NOMO-1 treated with dmso at 0.1 percent for 144 hours (cell line): ENCODE measurements around the gene AXL.

Experiments used
- DNase-seq: peaks from one replicate; lab custom pipeline; 2025; ENCODE audit not compliant: unreplicated experiment; lab: John Stamatoyannopoulos, UW

The AXL gene

DNA sequence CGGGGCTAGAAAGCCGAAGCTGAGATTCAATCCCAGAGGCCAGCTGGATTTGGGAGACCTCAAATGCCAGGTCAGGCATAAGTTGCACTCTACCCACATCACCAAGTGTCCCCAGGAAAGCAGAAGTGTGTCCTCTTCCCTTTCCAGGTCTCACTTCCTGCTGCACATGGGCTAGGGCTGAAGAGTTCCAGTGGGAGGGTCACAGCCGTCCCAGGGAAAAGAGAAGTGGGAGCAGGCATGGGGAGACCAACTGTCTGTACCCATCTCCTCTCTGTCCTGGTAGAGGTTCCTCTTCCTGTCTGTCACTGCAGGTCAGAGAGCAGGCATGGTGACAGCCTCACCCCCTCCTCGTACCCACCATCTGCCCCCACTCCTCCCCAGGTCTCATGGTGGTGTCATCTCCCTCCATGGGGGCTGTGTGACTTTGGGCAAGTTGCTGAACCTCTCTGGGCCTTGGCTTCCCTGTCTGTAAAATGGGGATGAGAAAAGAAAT is 14.8 kb downstream of the AXL start:
- no peak for DNase-seq

DNA sequence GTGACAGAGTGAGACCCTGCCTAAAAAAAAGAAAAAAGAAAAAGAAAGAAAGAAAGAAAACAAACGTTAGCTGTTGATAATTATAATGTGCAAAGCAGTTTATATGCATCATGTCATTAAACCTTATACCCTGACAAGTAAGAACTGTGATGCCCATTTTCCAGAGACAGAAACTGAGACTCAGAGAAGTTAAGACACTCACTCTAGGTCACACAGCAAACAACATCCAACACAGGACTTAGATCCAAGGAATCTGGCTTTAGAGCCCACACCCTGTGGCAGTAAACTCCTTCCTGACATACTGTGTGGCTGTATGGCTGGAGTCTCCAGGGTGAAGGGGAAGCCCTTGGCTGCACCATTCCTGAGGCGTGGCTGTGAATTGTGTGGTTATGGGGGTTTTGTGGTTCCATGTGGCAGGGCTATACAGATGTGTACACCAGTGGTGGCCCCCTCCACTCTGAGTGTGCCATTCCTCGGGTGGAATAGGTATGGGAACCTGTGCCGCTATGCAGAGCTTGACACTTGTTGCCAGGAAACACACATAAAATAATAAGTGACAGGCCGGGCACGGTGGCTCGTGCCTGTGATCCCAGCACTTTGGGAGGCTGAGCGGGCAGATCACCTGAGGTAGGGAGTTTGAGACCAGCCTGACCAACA is 15.6 kb downstream of the AXL start:
- no peak for DNase-seq

DNA sequence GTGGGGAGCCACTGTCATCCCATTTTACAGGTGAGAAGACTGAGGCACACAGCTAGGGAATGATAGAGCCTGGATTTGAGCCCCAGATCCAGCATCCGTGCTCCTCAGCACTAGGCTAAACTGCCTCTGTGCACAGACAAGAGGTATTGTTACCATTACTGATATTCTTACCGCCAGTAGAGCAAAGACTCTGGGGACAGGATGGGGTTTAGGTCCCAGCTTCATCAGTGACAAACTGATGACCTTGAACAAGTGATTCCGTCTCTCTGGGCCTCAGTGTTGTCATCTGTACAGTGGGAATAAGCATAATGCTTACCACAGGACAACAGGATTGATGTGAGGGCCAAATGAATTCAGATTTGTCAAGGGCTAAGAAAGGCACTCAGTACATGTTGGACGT is 16.5 kb downstream of the AXL start:
- DNase-seq: no peak

DNA sequence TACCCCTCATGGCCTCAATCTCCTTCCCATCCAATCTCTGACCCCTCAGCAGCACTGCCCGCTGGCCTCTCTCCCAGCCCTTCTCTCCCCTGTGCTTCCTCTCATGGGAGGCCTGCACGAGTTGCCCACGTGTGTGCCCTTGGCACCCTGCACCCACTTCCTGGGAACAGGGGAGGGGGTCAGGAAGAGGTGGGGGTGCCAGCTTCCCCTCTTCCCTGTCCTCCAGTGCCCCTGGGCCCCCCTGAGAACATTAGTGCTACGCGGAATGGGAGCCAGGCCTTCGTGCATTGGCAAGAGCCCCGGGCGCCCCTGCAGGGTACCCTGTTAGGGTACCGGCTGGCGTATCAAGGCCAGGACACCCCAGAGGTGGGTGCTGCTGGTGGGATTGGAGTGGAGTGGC is 19.2 kb downstream of the AXL start:
- no peak for DNase-seq

- no peak for DNase-seq
Measured at GRCh38 chr19:41239363-41239762, 20.3 kb downstream of the AXL start.

GRCh38 chr19:41239961-41240574 is 21.0 kb downstream of the AXL start:
- DNase-seq: no peak

DNA sequence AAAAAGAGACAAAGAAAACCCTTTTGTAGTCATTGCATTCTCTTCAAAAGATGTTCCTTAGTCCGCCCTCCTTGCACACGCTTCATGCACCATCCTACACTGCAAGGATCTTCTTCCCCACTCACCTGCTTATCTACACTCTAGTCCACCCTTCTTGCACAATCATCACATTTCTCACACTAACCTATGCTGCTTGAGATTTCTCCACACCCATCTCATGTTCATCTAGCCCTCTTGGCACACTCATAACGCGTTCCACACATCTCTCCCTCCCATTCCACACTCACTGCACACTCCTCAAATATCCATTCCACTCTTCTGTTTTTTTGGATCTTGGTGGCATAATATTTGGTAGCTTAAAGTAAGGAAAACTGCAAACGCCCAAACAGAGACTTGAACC is 22.8 kb downstream of the AXL start:
- no peak for DNase-seq

DNA sequence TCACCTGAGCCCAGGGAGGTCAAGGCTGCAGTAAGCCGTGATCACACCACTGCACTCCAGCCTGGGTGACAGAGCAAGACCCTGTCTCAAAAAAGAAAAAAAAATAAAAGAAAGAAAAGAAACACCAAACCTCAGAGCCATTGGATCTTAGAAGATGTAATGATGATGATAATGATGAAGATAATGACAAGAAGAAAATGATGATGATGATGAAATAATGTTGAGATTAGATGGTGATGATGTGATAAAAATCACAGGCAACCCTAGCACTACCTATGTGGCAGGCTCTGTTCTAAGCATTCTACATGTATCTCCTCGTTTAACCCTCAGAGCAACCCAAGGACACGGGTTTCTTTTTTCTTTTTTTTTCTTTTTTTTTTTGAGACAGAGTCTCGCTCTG is 25.1 kb downstream of the AXL start:
- DNase-seq: no peak

DNA sequence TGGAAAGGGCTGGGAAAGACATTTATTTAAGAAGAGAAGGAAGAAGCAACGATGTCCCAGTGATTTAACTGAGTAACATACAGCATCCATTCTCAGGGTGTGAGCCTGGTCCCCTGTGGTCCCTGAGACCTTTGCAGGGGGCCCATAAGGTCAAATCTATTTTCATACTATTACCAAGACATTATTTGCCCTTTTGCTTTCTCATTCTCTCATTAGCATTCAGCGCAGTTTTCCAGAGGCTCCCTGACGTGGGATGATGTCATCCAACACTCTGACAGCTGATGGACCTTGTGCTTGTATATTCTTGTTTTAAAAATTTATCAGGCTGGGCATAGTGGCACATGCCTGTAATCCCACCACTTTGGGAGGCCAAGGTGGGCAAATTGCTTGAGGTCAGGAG is 26.8 kb downstream of the AXL start:
- DNase-seq: no peak

- no peak for DNase-seq
Measured at GRCh38 chr19:41248895-41249294, 29.9 kb downstream of the AXL start.

GRCh38 chr19:41249707-41250423 is 30.8 kb downstream of the AXL start:
- no peak for DNase-seq

GRCh38 chr19:41253660-41254059 is 34.6 kb downstream of the AXL start:
- no peak for DNase-seq

- no peak for DNase-seq
Measured at GRCh38 chr19:41255171-41255570, 36.1 kb downstream of the AXL start.

DNA sequence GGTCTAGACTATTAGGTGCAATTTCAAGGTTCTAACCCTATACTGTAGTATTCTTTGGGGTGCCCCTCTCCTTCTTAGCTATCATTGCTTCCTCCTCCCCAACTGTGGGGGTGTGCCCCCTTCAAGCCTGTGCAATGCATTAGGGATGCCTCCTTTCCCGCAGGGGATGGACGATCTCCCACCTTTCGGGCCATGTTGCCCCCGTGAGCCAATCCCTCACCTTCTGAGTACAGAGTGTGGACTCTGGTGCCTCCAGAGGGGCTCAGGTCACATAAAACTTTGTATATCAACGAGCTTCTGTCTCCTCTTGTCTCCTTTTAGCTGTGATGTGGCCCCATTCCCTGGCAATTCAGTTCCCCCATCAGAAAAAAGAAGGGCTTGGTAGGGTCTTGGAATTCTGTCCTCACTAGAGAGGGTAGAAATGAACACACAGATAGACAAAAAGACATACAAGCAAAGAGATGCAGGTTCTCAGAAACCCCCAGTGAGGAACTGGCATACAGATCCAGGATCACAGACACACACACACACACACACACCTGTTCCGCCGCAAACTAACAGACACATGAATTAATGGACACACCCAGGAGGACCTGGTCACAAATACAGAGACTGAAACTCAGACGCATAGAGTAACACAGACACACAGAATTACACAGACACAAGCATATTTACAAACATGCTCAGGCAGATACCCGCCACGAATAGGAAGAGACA is 42.6 kb downstream of the AXL start:
- no peak for DNase-seq

GRCh38 chr19:41263042-41263849 is 44.2 kb downstream of the AXL start:
- no peak for DNase-seq

GRCh38 chr19:41263850-41264580 is 45.0 kb downstream of the AXL start, which contains the start of gene HNRNPUL1:
Gene HNRNPUL1 (plus strand): TSS chr19:41264372. CDS start chr19:41264504, 132 bp downstream.
- peak; percentile 100 for DNase-seq

- no peak for DNase-seq
Measured at GRCh38 chr19:41264581-41265394, 45.8 kb downstream of the AXL start.

DNA sequence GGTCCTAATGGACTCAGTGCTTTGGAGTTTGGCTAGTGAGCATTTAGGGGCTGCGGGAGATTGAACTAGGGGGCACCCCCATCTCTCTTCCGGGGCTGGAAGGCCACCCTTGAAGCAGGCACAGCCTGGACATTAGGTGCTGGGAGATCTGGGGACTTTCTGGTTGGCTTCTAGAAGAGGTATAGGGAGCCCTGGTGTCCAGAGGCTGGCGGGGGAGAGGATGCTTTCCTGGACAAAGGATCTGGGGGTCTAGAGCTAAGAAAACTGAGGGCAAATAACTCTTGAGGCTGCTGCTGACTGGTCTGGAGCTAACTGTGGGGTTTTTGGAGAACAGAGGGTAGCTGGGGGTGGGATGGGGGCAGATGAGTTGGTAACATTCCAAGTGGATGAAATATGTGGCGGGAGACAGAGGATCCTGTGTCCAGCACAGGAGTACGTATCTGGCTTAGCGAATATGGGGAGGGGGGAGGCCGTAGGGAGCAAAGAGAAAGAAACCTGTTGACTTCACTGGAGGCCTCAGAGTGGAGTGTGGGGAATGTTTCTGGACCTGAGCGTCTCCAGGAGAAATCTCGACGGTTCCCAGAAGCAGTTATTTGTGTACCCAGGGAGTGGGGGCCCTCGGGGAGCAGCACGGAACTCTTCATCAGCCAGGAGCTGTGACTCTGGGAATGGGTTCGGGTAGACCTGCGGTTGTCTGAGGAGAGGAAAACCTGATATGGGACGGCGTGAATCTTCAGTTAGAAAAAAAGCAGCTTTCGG is 46.6 kb downstream of the AXL start:
- DNase-seq: no peak
